K562 (cell line): Measurements from ENCODE around the gene EGR4. TPM values are rescaled to one million over a fixed set of nuclear protein-coding genes. Genes with fewer than 3 reads are reported as not detected.

ENCODE experiments used
- ATAC-seq: fragments of 200-7000 bp; cut with Tn5 transposase; 3 replicates; pipeline ENCODE4 v1.9.1; 2020; ENCODE audit warnings: moderate library complexity
- BruUV-seq: library from RNA; stranded (reverse); fragments of 400-500 nt; replicated peaks from 2 replicates; lab custom pipeline; 2021; lab: Mats Ljungman, UMichigan
- CTCF ChIA-PET: fragments of 300-600 bp; formaldehyde crosslinking; extraction: SDS; loops from one replicate; lab custom pipeline; 2021; ENCODE audit warnings: low intra/inter-chr PET ratio; lab: Yijun Ruan, JAX
- POLR2A ChIA-PET: fragments of 300-600, 350-650 bp; sonication (Branson Sonifier 250); formaldehyde crosslinking; extraction: SDS; loops from one replicate; lab custom pipeline; 2021; ENCODE audit warnings: antibody characterized with exemption, inconsistent platforms; lab: Yijun Ruan, JAX
- DNase-seq, 4 experiments: peaks; one replicate each; pipeline versions ENCODE4 v3.0.0 to v3.0.0-alpha.2; 2011 to 2018; ENCODE audit warnings: low spot score in 3 of 4, mixed read lengths in 3 of 4; ENCODE audit errors: extremely low read depth in 1 of 4
- FAIRE-seq: peaks from 2 replicates; lab custom pipeline; 2011; peaks lifted over from hg19 to GRCh38; lab: Jason Lieb, UNC
- H2AFZ ChIP-seq: 2 replicates; pipeline ENCODE4 v1.6.0; 2011; ENCODE audit warnings: low read depth, low read length, control low read depth, inconsistent platforms
- H3K27ac ChIP-seq: fragments of 200-600 bp; 3 replicates; pipeline ENCODE4 v1.8.0; 2011; ENCODE audit warnings: low read depth, mild to moderate bottlenecking, control low read depth, inconsistent platforms, low read length, moderate library complexity, mixed read lengths; ENCODE audit errors: extremely low read depth
- H3K27me3 ChIP-seq, 2 experiments: fragments of 300-600 bp in 1 of 2; 2 replicates in 1 of 2; 3 replicates in 1 of 2; pipeline versions ENCODE4 v1.6.0 to v1.8.0; 2011; ENCODE audit warnings: inconsistent platforms in 2 of 2, low read length in 2 of 2, mild to moderate bottlenecking in 1 of 2, mixed read lengths in 1 of 2, moderate library complexity in 1 of 2; ENCODE audit not compliant: control insufficient read depth in 2 of 2, insufficient read depth in 2 of 2
- H3K36me3 ChIP-seq: fragments of 300-600 bp; 3 replicates; pipeline ENCODE4 v1.8.0; 2011; ENCODE audit warnings: mild to moderate bottlenecking, low read length, inconsistent platforms; ENCODE audit not compliant: control insufficient read depth, insufficient read depth
- H3K4me1 ChIP-seq, 2 experiments: fragments of 200-600 bp in 1 of 2; replicated peaks in 1 of 2; 2 replicates in 1 of 2; 3 replicates in 1 of 2; pipeline versions ENCODE4 v1.5.1 to v1.8.0; 2011; ENCODE audit warnings: inconsistent platforms in 2 of 2, low read length in 2 of 2, mild to moderate bottlenecking in 1 of 2, mixed read lengths in 1 of 2, moderate library complexity in 1 of 2; ENCODE audit not compliant: control insufficient read depth in 2 of 2, insufficient read depth in 2 of 2
- H3K4me2 ChIP-seq: 2 replicates; pipeline ENCODE4 v1.6.1; 2011; ENCODE audit warnings: low read length, control low read depth, inconsistent platforms, mixed read lengths; ENCODE audit not compliant: insufficient read depth
- H3K4me3 ChIP-seq: fragments of 200-600 bp; sonication (generic), shearing (Covaris generic); 2 replicates; pipeline ENCODE4 v1.5.1; 2016; ENCODE audit warnings: control low read depth, inconsistent platforms
- H3K79me2 ChIP-seq: fragments of 200-600 bp; 3 replicates; pipeline ENCODE4 v1.8.0; 2011; ENCODE audit warnings: low read length, inconsistent platforms; ENCODE audit not compliant: control insufficient read depth, insufficient read depth
- H3K9ac ChIP-seq, 2 experiments: 2 replicates each; pipeline versions ENCODE4 v1.6.0 to v1.6.1; 2011; ENCODE audit warnings: low read depth in 2 of 2, low read length in 2 of 2, control low read depth in 1 of 2, inconsistent platforms in 1 of 2, mild to moderate bottlenecking in 1 of 2, mixed read lengths in 1 of 2; ENCODE audit not compliant: insufficient read depth in 1 of 2
- H3K9me1 ChIP-seq: one replicate; pipeline ENCODE4 v1.6.0; 2011; ENCODE audit warnings: inconsistent platforms, mild to moderate bottlenecking, low read length, moderate library complexity; ENCODE audit not compliant: control insufficient read depth, insufficient read depth
- H3K9me3 ChIP-seq: replicated peaks from 2 replicates; pipeline ENCODE4 v1.5.1; 2011; ENCODE audit warnings: low read depth, low read length, inconsistent platforms; ENCODE audit not compliant: control insufficient read depth, insufficient read depth
- H4K20me1 ChIP-seq: replicated peaks from 2 replicates; pipeline ENCODE4 v1.6.1; 2011; ENCODE audit warnings: low read length, inconsistent platforms, mixed read lengths; ENCODE audit not compliant: control insufficient read depth, insufficient read depth
- ETS2 ChIP-seq: IDR thresholded peaks from 2 replicates; pipeline ENCODE4 v1.6.1; 2016; ENCODE audit warnings: borderline replicate concordance, missing genetic modification characterization, mild to moderate bottlenecking, moderate library complexity, missing compliant biosample characterization; ENCODE audit not compliant: poor library complexity, severe bottlenecking
- SMARCB1 ChIP-seq: IDR thresholded peaks from 2 replicates; pipeline ENCODE4 v1.6.1; 2011; ENCODE audit warnings: improper control_type of control experiment, low read depth; ENCODE audit not compliant: insufficient read length
- ZNF3 ChIP-seq: fragments of 250-450 bp; sonication (Bioruptor Pico); IDR thresholded peaks from 2 replicates; pipeline ENCODE4 v1.5.0; 2021; ENCODE audit warnings: mild to moderate bottlenecking, moderate library complexity
- WGBS: fragments of 100-300 bp; shearing (Covaris generic); methylation state at CpG from one replicate; pipeline ENCODE4 v1.1.6; 2016; ENCODE audit warnings: low coverage, mixed read lengths; ENCODE audit not compliant: insufficient coverage; ENCODE audit errors: missing lambda C conversion rate; 5-methylcytosine and 5-hydroxymethylcytosine counted together
- in situ Hi-C: fragments of 300-500 bp; cut with MboI; formaldehyde crosslinking; loops from 4 replicates; pipeline ENCODE4 v1.15.0; 2018; ENCODE audit warnings: inconsistent platforms, mixed read lengths
- intact Hi-C: fragments of 100-400 bp; cut with micrococcal nuclease; formaldehyde crosslinking; loops from 2 replicates; pipeline ENCODE4 v1.14.2; 2022
- polyA plus RNA-seq, 8 experiments: library from polyadenylated mRNA; depleted of rRNA in 4 of 8; stranded (reverse) in 5 of 8; unstranded in 3 of 8; fragments of >200 nt; fragmentation: Nextera tagmentation in 2 of 8; fragmentation: Illumina TruSeq in 1 of 8; extraction: Ambion mirVana in 2 of 8; extraction: Trizol in 1 of 8; gene quantifications; 2 replicates each; pipeline versions ENCODE4 v1.2.1 to v1.2.3, GENCODE V29; 2011 to 2014; ENCODE audit warnings: inconsistent platforms in 1 of 8, missing spikeins in 1 of 8
- total RNA-seq, 7 experiments: library from RNA; depleted of rRNA in 6 of 7; stranded (reverse); fragments of >200 nt in 6 of 7; fragmentation: Illumina TruSeq in 2 of 7; extraction: Trizol in 2 of 7; gene quantifications; 2 replicates each; pipeline versions ENCODE4 v1.2.1 to v1.2.3, GENCODE V29; 2011 to 2021; ENCODE audit warnings: low replicate concordance in 1 of 7

EGR4 gene
- total and polyA plus RNA-seq, 9 of the 15 experiments (the other 6 are each of a cell fraction or from before 2014, with no cell fraction given): not detected

- Histone ChIP-seq H3K9me1 (no peaks in the 10 kb centered on the region), H3K4me3 (no peak overlapping the region), H3K27me3 (peaks cover 0 to 3% of the 10 kb centered on the region in 2 experiments; a peak in 1 of 5 replicates), H3K9ac (no peak overlapping the region), H3K4me1 (peaks cover 2 to 14% of the 10 kb centered on the region in 2 experiments; a peak in 2 of 5 replicates), H4K20me1 (peaks cover 9% of the 10 kb centered on the region; the same call in 1 of the 2 replicates), H3K4me2 (no peak overlapping the region), H3K27ac (no peak overlapping the region)
- BruUV-seq: no TSS peak
- POLR2A ChIA-PET: interaction anchor here (1.4 kb wide), 1 partner anchor 26 kb away, joined by 6 read pairs; no protein-coding TSS in a partner anchor
- CTCF ChIA-PET: no interaction called here
- 46% methylated on average over 4 of the region's 4 CpGs for WGBS
- no peak for ATAC-seq
- intact Hi-C loops (loop anchor here (5.0 kb wide), 1 partner anchor 175 kb away; no protein-coding TSS in a partner anchor), in situ Hi-C loops (no loop called here)
- TF ChIP-seq ETS2 (tag) (no peak), SMARCB1 (no peak), ZNF3 (CRISPR knock-in tag) (no peak)
- TF ChIP-seq, all 486 proteins: peak for 0
- H2AFZ ChIP-seq: no peak overlapping the region
- no peak for DNase-seq
- H3K9me3 ChIP-seq: no peaks in the 10 kb centered on the region
- no peak for FAIRE-seq
- H3K79me2 ChIP-seq: no peaks in the 10 kb centered on the region
- H3K36me3 ChIP-seq: peaks cover 3% of the 10 kb centered on the region; the same call in 1 of the 3 replicates
Measured at GRCh38 chr2:73262108-73262651, 31.2 kb downstream of the EGR4 start.
